Stimulated activated CD4-positive, alpha-beta T cell treated with anti-CD3 and anti-CD28 coated beads, Interleukin-1b, Interleukin-23, amount 100 ng/mL, for 1 hour (primary cell): ENCODE results near the gene SH2B2.
"Not testable (repeated sequence)": the region's sequence is repeated elsewhere in the genome, so short reads cannot be mapped to it uniquely, and the experiment has no call there.

Experiments
- DNase-seq, 2 donors: peaks; one replicate each; pipeline ENCODE4 v3.0.0-alpha.2; 2020; ENCODE audit warnings: low read depth in 2 of 2

The SH2B2 gene

GRCh38 chr7:102306916-102307677, 20.4 kb downstream of the SH2B2 start:
- DNase-seq, result no peak

- DNase-seq, result no peak
Observed at GRCh38 chr7:102310414-102310815, 23.7 kb downstream of the SH2B2 start.

- no peak for DNase-seq
Observed at GRCh38 chr7:102312317-102312716, 25.6 kb downstream of the SH2B2 start.

GRCh38 chr7:102313997-102314780, 27.5 kb downstream of the SH2B2 start:
- DNase-seq, result no peak

- DNase-seq, result no peak
Observed at GRCh38 chr7:102317231-102318059, 30.8 kb downstream of the SH2B2 start.

GRCh38 chr7:102318482-102318971, 31.9 kb downstream of the SH2B2 start:
- no peak for DNase-seq

GRCh38 chr7:102319671-102320070, 33.0 kb downstream of the SH2B2 start:
- no peak for DNase-seq

- no peak for DNase-seq
Observed at GRCh38 chr7:102320181-102320580, 33.5 kb downstream of the SH2B2 start.

- no peak for DNase-seq
Observed at GRCh38 chr7:102320601-102321350, 34.1 kb downstream of the SH2B2 start.

GRCh38 chr7:102321351-102322201, 34.9 kb downstream of the SH2B2 start:
- DNase-seq, result no peak

GRCh38 chr7:102322202-102322715, 35.6 kb downstream of the SH2B2 start:
- DNase-seq, result no peak

- DNase-seq, result no peak
Observed at GRCh38 chr7:102323914-102324195, 37.2 kb downstream of the SH2B2 start.

GRCh38 chr7:102325106-102325505, 38.4 kb downstream of the SH2B2 start:
- not testable (repeated sequence) for DNase-seq

- DNase-seq, result no peak
Observed at GRCh38 chr7:102326157-102326889, 39.7 kb downstream of the SH2B2 start.

GRCh38 chr7:102327183-102327582, 40.5 kb downstream of the SH2B2 start:
- DNase-seq, result not testable (repeated sequence)

- not testable (repeated sequence) for DNase-seq
Observed at GRCh38 chr7:102328863-102329262, 42.2 kb downstream of the SH2B2 start.

GRCh38 chr7:102329366-102329765, 42.7 kb downstream of the SH2B2 start:
- not testable (repeated sequence) for DNase-seq

- not testable (repeated sequence) for DNase-seq
Observed at GRCh38 chr7:102330666-102331460, 44.2 kb downstream of the SH2B2 start.

GRCh38 chr7:102335574-102335973, 48.9 kb downstream of the SH2B2 start:
- not testable (repeated sequence) for DNase-seq
